ENCODE results near the gene MMS19. TPM values are rescaled to one million over a fixed set of nuclear protein-coding genes. Genes with fewer than 3 reads are reported as not detected.
"Not testable (repeated sequence)": the region's sequence is repeated elsewhere in the genome, so short reads cannot be mapped to it uniquely, and the experiment has no call there.

The MMS19 gene
- total RNA-seq, 2 experiments from 2014 or later: 84.7 to 86.8 TPM

DNA sequence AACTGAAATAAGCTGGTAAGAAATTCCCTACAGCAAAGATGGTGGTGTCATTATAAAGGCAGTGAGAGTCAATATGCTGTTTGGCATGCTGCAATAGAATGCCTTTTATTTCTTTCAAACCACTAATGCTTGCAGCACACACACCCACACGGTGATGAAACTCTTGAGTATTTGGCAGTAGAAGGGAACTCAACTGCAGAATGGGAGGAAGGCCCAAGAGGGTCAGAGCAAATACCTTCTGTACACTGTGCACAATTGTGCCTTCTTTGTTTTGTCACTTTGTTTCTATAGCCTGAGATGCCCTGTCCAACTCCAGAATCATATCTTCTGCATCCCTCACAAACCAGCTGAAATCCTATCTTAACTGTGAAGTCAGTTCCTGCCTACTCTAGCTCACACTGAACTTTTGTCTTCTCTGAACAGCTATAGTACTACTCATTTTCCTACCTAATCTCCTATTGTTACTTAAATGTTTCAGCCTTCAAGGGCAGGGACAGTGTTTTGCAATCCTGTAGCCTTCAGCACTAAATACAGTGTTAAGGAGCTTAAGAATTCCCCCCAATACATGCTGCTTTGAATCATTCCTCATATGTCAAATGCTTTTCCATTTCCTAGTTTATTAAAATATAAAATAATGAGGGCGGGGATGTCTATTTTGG lies 22.2 kb downstream of the MMS19 start:
- H3K36me3 Mint-ChIP-seq: peaks cover 61% of the 10 kb centered on the region
- no peaks in the 10 kb centered on the region for H3K4me1 Mint-ChIP-seq (ENCODE audit: low read depth)
- POLR2A ChIA-PET: interaction anchor here (0.8 to 1.0 kb wide), 2 partner anchors 14 to 53 kb away, joined by 3 read pairs; no protein-coding TSS in a partner anchor
- intact Hi-C loops (cut with micrococcal nuclease): no loop called here
- no peak overlapping the region for H3K27ac Mint-ChIP-seq
- H3K4me3 Mint-ChIP-seq: no peak overlapping the region
- DNase-seq: no peak
- no peaks in the 10 kb centered on the region for H3K9me3 Mint-ChIP-seq
- CTCF ChIA-PET: interaction anchor here (1.1 to 2.0 kb wide), 3 partner anchors 12 to 234 kb away, joined by 3 to 6 read pairs (median 5); no protein-coding TSS in a partner anchor
- H3K27me3 Mint-ChIP-seq: no peaks in the 10 kb centered on the region

DNA sequence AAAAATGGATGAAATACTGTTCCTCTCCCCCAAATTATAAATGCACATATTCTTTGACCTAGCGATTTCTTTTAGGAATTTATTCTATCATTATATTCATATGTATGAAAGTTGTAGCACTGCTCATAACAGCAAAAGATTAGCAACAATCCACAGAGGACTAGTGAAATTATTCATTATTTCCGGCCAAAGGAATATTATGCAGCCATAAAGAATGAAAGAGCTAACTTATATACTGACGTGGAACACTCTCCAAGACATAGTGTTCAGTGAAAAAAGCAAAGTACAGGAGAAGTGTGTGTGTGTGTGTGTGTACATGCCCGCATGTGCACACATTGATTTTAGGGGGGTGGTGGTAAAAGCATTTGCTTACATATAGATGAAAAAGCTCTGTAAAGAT lies 23.3 kb downstream of the MMS19 start:
- H3K9me3 Mint-ChIP-seq: no peaks in the 10 kb centered on the region
- H3K36me3 Mint-ChIP-seq: peaks cover 60% of the 10 kb centered on the region
- ChIA-PET POLR2A (interaction anchor here (1.2 kb wide), 1 partner anchor 21 kb away, joined by 4 read pairs; no protein-coding TSS in a partner anchor), CTCF (interaction anchor here (1.0 to 1.6 kb wide), 3 partner anchors 12 to 74 kb away, joined by 3 to 4 read pairs (median 3); partner anchors contain the start of gene RRP12)
- H3K4me1 Mint-ChIP-seq (ENCODE audit: low read depth): no peaks in the 10 kb centered on the region
- no peaks in the 10 kb centered on the region for H3K27me3 Mint-ChIP-seq
- H3K4me3 Mint-ChIP-seq: no peak overlapping the region
- no peak for DNase-seq
- H3K27ac Mint-ChIP-seq: no peak overlapping the region
- intact Hi-C loops (cut with micrococcal nuclease): no loop called here

DNA sequence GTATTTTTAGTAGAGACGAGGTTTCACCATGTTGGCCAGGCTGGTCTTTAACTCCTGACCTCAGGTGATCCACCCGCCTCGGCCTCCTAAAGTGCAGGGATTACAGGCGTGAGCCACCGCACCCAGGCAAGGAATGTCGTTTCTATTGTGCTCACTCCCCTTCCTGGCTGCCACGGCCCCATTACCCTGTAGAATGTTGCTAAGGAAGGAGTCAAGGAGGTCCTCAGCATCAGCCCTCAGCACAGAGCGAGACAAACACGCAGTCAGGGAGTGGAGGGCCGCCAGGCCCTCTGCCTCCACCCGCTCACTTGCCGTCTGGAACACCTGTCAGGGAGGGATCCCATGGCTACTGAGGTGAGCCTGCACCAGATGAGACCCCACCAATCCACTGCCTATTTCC lies 29.4 kb downstream of the MMS19 start:
- H3K4me3 Mint-ChIP-seq; H3K27me3 Mint-ChIP-seq; intact Hi-C loops (cut with micrococcal nuclease); H3K9me3 Mint-ChIP-seq; H3K27ac Mint-ChIP-seq; DNase-seq; H3K4me1 Mint-ChIP-seq (ENCODE audit: low read depth): not testable (repeated sequence)
- ChIA-PET POLR2A (interaction anchor here (0.6 to 1.1 kb wide), 2 partner anchors 26 to 54 kb away, joined by 3 to 4 read pairs; no protein-coding TSS in a partner anchor), CTCF (interaction anchor here (0.7 to 5.5 kb wide), 2 partner anchors 12 to 84 kb away, joined by 3 to 53 read pairs; no protein-coding TSS in a partner anchor)
- peaks cover 40% of the 10 kb centered on the region for H3K36me3 Mint-ChIP-seq

DNA sequence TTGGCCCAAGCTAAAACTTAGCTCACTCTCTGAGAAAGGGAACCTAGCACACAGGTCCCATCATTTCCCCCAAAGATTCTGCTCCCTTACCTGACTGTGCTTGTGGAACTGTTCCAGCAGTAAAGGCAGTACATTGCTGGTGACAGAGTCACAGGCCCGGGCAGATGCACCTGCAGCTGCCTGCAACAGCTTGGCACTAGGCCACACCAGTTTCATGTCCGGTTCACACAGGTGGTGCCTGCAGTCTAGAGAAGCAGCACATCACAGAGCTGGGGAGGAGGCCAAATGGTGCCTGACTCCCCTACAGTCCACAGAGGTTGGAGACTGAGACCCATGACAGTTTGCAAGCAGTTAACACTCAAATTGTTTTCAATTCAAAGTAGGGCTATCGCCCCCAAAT lies 30.1 kb downstream of the MMS19 start:
- Mint-ChIP-seq H3K9me3 (no peaks in the 10 kb centered on the region), H3K36me3 (peaks cover 37% of the 10 kb centered on the region), H3K4me1 (ENCODE audit: low read depth) (no peaks in the 10 kb centered on the region), H3K27me3 (no peaks in the 10 kb centered on the region), H3K4me3 (no peak overlapping the region), H3K27ac (no peak overlapping the region)
- DNase-seq: no peak
- ChIA-PET CTCF (interaction anchor here (0.7 to 5.5 kb wide), 2 partner anchors 12 to 85 kb away, joined by 3 to 53 read pairs; no protein-coding TSS in a partner anchor), POLR2A (interaction anchor here (0.6 to 1.2 kb wide), 4 partner anchors 12 to 53 kb away, joined by 3 to 4 read pairs (median 4); no protein-coding TSS in a partner anchor)
- intact Hi-C loops (cut with micrococcal nuclease): no loop called here

DNA sequence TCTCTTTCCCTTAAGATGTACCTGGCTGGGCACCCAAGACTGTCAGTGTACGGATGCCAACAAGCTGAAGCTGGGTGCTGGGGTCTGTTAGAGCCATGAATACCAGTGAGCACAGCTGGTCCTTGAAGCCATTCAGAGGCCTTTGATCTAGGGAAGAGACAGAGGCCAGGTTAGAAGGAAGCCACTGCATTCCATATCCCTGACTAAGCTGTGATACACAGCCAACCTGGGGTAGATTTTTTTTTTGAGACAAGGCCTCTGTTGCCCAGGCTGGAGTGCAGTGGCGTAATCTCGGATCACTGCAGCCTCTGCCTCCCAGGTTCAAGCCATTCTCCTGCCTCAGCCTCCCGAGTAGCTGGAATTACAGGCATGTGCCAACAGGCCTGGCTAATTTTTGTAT lies 31.5 kb downstream of the MMS19 start:
- intact Hi-C loops (cut with micrococcal nuclease): no loop called here
- POLR2A ChIA-PET: interaction anchor here (0.9 to 1.2 kb wide), 2 partner anchors 10 to 18 kb away, joined by 3 to 4 read pairs; no protein-coding TSS in a partner anchor
- CTCF ChIA-PET: interaction anchor here (0.9 to 5.5 kb wide), 4 partner anchors 11 to 88 kb away, joined by 3 to 53 read pairs (median 3); no protein-coding TSS in a partner anchor
- H3K27ac Mint-ChIP-seq: peak overlapping the region; percentile 1
- H3K4me3 Mint-ChIP-seq: no peak overlapping the region
- H3K27me3 Mint-ChIP-seq: no peaks in the 10 kb centered on the region
- peaks cover 40% of the 10 kb centered on the region for H3K36me3 Mint-ChIP-seq
- DNase-seq: no peak
- no peaks in the 10 kb centered on the region for H3K9me3 Mint-ChIP-seq
- no peaks in the 10 kb centered on the region for H3K4me1 Mint-ChIP-seq (ENCODE audit: low read depth)

DNA sequence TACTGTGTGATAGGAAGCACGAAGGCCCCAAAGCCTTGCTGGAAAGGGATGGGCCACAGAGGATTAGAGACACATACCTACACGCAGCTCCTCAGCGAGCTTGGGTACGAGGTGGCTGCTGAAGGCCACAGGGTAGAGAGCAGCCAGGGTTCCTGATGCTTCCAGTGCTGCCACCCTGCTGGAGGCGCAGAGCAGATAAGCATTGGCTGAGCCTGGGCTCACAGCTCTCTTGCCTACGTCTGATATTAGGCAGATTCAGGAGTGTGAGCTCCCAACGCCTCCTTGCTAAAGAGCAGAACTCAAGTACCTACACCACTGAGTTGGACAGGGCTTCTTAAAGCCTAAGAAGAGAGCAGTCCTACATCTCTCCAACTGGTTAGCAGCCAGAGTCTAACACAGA lies 32.2 kb downstream of the MMS19 start:
- intact Hi-C loops (cut with micrococcal nuclease): no loop called here
- ChIA-PET POLR2A (interaction anchor here (0.5 to 0.9 kb wide), 2 partner anchors 10 to 51 kb away, joined by 3 read pairs; no protein-coding TSS in a partner anchor), CTCF (interaction anchor here (0.9 to 5.5 kb wide), 6 partner anchors 10 to 89 kb away, joined by 3 to 53 read pairs (median 3); no protein-coding TSS in a partner anchor)
- H3K27ac Mint-ChIP-seq: no peak overlapping the region
- H3K9me3 Mint-ChIP-seq: no peaks in the 10 kb centered on the region
- peaks cover 46% of the 10 kb centered on the region for H3K36me3 Mint-ChIP-seq
- no peak for DNase-seq
- H3K4me1 Mint-ChIP-seq (ENCODE audit: low read depth): no peaks in the 10 kb centered on the region
- no peaks in the 10 kb centered on the region for H3K27me3 Mint-ChIP-seq
- no peak overlapping the region for H3K4me3 Mint-ChIP-seq

DNA sequence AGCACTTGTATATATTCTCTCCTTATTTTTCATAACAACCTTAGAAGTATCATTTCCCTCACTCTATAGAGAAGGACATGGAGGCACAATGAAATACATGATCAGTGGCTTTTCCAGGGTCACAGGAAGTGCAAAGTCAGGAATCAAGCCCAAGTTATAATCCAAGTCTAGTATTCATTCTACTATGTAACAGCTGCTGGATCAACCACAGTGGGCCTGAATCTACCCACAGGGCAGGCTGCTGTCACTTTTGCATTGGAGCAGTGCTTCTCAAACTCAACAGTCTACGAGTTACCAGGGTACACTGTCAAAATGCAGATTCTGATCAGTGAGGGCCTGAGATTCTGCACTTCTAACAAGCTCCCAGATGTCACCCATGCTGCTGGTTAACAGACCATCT lies 34.0 kb downstream of the MMS19 start:
- no peaks in the 10 kb centered on the region for H3K4me1 Mint-ChIP-seq (ENCODE audit: low read depth)
- H3K27ac Mint-ChIP-seq: peak overlapping the region; percentile 3

DNA sequence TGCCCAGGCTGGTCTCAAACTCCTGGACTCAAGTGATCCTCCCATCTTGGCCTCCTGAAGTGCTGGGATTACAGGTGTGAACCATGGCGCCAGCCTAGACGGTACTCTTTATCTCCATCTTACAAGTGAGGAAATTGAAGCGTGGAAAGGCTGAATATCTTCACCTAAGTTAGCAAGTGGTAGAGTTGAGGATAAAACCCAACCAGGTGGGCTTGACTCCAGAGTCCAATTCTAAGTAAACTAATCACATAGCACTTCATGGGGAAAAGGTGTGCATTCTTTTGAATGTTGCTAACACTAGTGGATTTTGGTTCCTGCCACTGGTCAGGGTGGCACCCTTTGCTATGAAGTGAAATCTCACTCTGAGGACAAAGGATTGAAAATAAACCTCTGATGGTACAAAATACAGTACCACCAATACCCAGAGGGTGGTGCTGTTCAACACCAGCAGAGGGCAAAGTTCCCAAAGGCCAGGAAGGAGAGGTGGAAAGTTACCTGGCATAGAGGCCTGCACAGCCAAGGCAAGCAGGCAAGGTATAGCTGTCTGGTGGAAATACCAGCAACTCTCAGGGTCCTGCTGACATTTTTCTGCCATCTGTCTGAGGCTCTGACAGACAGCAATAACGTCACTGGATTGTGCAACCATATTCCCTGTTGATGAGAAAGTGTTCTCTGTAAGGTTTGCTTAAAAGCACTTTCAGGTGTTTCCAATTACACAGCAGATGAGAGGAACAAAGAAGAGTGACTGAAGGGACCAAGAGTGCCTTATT lies 34.7 kb downstream of the MMS19 start:
- POLR2A ChIA-PET: no interaction called here

More for the DNA sequence above, 34.0 kb downstream of the MMS19 start:
- CTCF ChIA-PET: interaction anchor here (0.6 to 5.5 kb wide), 13 partner anchors 11 to 107 kb away, joined by 3 to 53 read pairs (median 6); partner anchors contain the start of genes MMS19, RRP12 and UBTD1
- H3K9me3 Mint-ChIP-seq: no peaks in the 10 kb centered on the region
- no peak for DNase-seq
- intact Hi-C loops (cut with micrococcal nuclease): loop anchor here (5.0 kb wide), 1 partner anchor 33 kb away; the partner anchor contains the start of genes MMS19 and UBTD1
- POLR2A ChIA-PET: no interaction called here
- no peak overlapping the region for H3K4me3 Mint-ChIP-seq
- H3K36me3 Mint-ChIP-seq: peaks cover 52% of the 10 kb centered on the region
- no peaks in the 10 kb centered on the region for H3K27me3 Mint-ChIP-seq

DNA sequence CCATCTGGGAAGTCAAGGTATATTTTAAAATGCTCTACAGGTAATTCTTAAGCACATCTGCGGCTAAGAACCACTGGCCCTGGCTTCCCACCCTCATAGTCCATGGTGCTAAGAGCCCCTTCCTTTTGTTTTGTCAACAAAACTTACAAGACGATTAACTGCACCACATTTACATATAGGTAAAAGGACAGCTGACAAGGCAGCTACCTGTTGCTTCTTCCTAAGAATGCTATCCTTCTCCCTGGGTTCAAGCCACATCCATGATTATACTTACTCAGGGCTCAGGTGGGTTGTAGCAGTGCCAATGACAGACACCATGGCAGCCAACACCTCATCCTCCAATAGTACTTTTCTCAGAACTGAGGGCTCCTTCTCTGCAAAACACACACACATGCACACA lies 35.9 kb downstream of the MMS19 start:
- Mint-ChIP-seq H3K27ac (no peak overlapping the region), H3K27me3 (no peaks in the 10 kb centered on the region), H3K4me1 (ENCODE audit: low read depth) (peaks cover 4% of the 10 kb centered on the region), H3K9me3 (no peaks in the 10 kb centered on the region), H3K4me3 (no peak overlapping the region), H3K36me3 (peaks cover 61% of the 10 kb centered on the region)
- CTCF ChIA-PET: interaction anchor here (1.2 to 2.2 kb wide), 6 partner anchors 12 to 91 kb away, joined by 3 to 16 read pairs (median 4); partner anchors contain the start of gene RRP12
- DNase-seq: no peak
- POLR2A ChIA-PET: interaction anchor here (0.9 to 1.2 kb wide), 2 partner anchors 14 to 28 kb away, joined by 3 read pairs; no protein-coding TSS in a partner anchor
- intact Hi-C loops (cut with micrococcal nuclease): loop anchor here (5.0 kb wide), 1 partner anchor 35 kb away; the partner anchor contains the start of genes MMS19 and UBTD1

More for the DNA sequence above, 34.7 kb downstream of the MMS19 start:
- Mint-ChIP-seq H3K4me1 (ENCODE audit: low read depth) (no peaks in the 10 kb centered on the region), H3K9me3 (no peaks in the 10 kb centered on the region), H3K36me3 (peaks cover 56% of the 10 kb centered on the region), H3K27ac (peak overlapping the region; percentile 3), H3K27me3 (no peaks in the 10 kb centered on the region), H3K4me3 (no peak overlapping the region)
- CTCF ChIA-PET: interaction anchor here (0.6 to 5.5 kb wide), 14 partner anchors 11 to 108 kb away, joined by 3 to 53 read pairs (median 5); partner anchors contain the start of genes MMS19, RRP12 and UBTD1
- intact Hi-C loops (cut with micrococcal nuclease): loop anchor here (1.0 to 5.0 kb wide), 3 partner anchors 34 to 90 kb away; partner anchors contain the start of genes MMS19 and UBTD1
- peak; percentile 36 for DNase-seq

DNA sequence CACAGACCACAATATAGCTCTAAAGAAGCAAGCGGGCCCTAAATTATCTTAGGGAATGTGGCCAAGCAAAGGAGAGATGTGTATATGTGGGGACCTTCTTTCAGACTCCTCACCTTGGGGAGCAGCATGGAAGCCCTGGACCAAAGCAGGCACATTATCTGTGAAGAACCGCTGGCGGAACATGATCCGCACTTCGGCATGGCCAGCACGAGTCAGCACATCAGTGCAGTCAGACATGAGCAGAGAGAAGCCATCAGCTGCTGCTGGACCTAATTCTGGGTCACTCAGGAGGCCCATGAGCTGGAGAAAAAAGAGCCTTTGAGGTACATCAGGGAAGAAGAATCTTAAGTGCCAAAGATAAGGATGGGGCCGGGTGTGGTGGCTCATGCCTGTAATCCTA lies 38.3 kb downstream of the MMS19 start:
- no peaks in the 10 kb centered on the region for H3K9me3 Mint-ChIP-seq
- ChIA-PET CTCF (interaction anchor here (0.9 to 2.2 kb wide), 3 partner anchors 60 to 94 kb away, joined by 3 to 6 read pairs (median 3); no protein-coding TSS in a partner anchor), POLR2A (no interaction called here)
- H3K4me1 Mint-ChIP-seq (ENCODE audit: low read depth): peaks cover 19% of the 10 kb centered on the region
- H3K4me3 Mint-ChIP-seq: no peak overlapping the region
- H3K36me3 Mint-ChIP-seq: peaks cover 67% of the 10 kb centered on the region
- intact Hi-C loops (cut with micrococcal nuclease): loop anchor here (5.0 kb wide), 1 partner anchor 37 kb away; the partner anchor contains the start of genes MMS19 and UBTD1
- no peaks in the 10 kb centered on the region for H3K27me3 Mint-ChIP-seq
- no peak for DNase-seq
- no peak overlapping the region for H3K27ac Mint-ChIP-seq

DNA sequence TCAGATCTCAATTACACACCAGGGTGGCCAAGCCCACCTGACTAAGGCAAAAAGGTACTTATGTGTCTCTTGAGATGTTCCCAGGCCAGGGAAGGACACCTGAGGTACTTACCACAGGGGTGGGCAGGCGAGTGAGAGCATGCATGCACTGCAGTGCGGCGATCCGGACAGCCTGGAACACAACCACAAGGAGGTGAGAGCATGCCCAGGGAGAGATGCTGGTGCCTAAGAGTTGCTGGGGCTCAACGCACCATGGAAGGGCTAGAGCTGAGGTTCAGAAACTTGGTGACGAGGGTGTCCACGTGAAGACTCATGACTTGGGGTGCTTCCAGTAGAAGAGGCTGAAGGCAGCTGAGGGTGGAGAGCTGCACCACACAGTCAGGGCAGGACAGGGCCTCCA lies 39.1 kb downstream of the MMS19 start:
- H3K36me3 Mint-ChIP-seq: peaks cover 65% of the 10 kb centered on the region
- POLR2A ChIA-PET: no interaction called here
- H3K9me3 Mint-ChIP-seq: no peaks in the 10 kb centered on the region
- no peaks in the 10 kb centered on the region for H3K27me3 Mint-ChIP-seq
- no peak for DNase-seq
- CTCF ChIA-PET: interaction anchor here (0.8 to 2.2 kb wide), 4 partner anchors 59 to 95 kb away, joined by 3 to 6 read pairs (median 3); no protein-coding TSS in a partner anchor
- peaks cover 28% of the 10 kb centered on the region for H3K4me1 Mint-ChIP-seq (ENCODE audit: low read depth)
- H3K27ac Mint-ChIP-seq: peak overlapping the region; percentile 67
- H3K4me3 Mint-ChIP-seq: no peak overlapping the region
- intact Hi-C loops (cut with micrococcal nuclease): no loop called here

Data from activated CD4-positive, alpha-beta memory T cell treated with anti-CD3 and anti-CD28 coated beads for 36 hours (primary cell).